Smooth muscle cell (in vitro differentiated cells): Measurements from ENCODE around the gene DOK3. TPM values are rescaled to one million over a fixed set of nuclear protein-coding genes. Genes with fewer than 3 reads are reported as not detected.

Experiments
- DNase-seq: peaks from one replicate; lab custom pipeline; 2025; ENCODE audit not compliant: unreplicated experiment; lab: John Stamatoyannopoulos, UW
- H2AFZ ChIP-seq: fragments of 200-600 bp; sonication (generic); 2 replicates; pipeline ENCODE4 v1.6.0; 2016; ENCODE audit warnings: antibody characterized with exemption, low read depth, mild to moderate bottlenecking
- H3F3A ChIP-seq: fragments of 200-600 bp; sonication (generic); 2 replicates; pipeline ENCODE4 v1.6.0; 2017; ENCODE audit warnings: antibody characterized with exemption, low read depth
- H3K27ac ChIP-seq: fragments of 200-600 bp; sonication (generic); 2 replicates; pipeline ENCODE4 v1.5.1; 2016; ENCODE audit warnings: low read depth, mild to moderate bottlenecking
- H3K27me3 ChIP-seq: fragments of 200-600 bp; sonication (generic); 2 replicates; pipeline ENCODE4 v1.6.1; 2016; ENCODE audit warnings: low read depth, mild to moderate bottlenecking
- H3K36me3 ChIP-seq: fragments of 200-600 bp; sonication (generic); 2 replicates; pipeline ENCODE4 v1.5.1; 2016; ENCODE audit warnings: low read depth
- H3K4me1 ChIP-seq: fragments of 200-600 bp; sonication (generic); 2 replicates; pipeline ENCODE4 v1.5.1; 2016; ENCODE audit warnings: low read depth
- H3K4me2 ChIP-seq: fragments of 200-600 bp; sonication (generic); 2 replicates; pipeline ENCODE4 v1.6.0; 2016; ENCODE audit warnings: mild to moderate bottlenecking
- H3K4me3 ChIP-seq: fragments of 200-600 bp; sonication (generic); 2 replicates; pipeline ENCODE4 v1.5.1; 2016; ENCODE audit warnings: mild to moderate bottlenecking
- H3K79me2 ChIP-seq: fragments of 200-600 bp; sonication (generic); 2 replicates; pipeline ENCODE4 v1.6.0; 2016; ENCODE audit warnings: low read depth, mild to moderate bottlenecking
- H3K9ac ChIP-seq: fragments of 200-600 bp; sonication (generic); 2 replicates; pipeline ENCODE4 v1.6.0; 2016; ENCODE audit warnings: low read depth
- H3K9me3 ChIP-seq: fragments of 200-600 bp; sonication (generic); replicated peaks from 2 replicates; pipeline ENCODE4 v1.5.1; 2016; ENCODE audit warnings: low read depth
- H4K20me1 ChIP-seq: fragments of 200-600 bp; sonication (generic); 2 replicates; pipeline ENCODE4 v1.6.0; 2016; ENCODE audit warnings: low read depth
- CTCF ChIP-seq: fragments of 200-600 bp; sonication (generic); IDR thresholded peaks from 2 replicates; pipeline ENCODE4 v1.5.1; 2017; ENCODE audit warnings: borderline replicate concordance, mild to moderate bottlenecking, antibody characterized with exemption; ENCODE audit not compliant: insufficient read depth, poor library complexity, severe bottlenecking
- WGBS: methylation state at CpG from one replicate; pipeline ENCODE4 v1.1.7; 2016; ENCODE audit warnings: low lambda C conversion rate; 5-methylcytosine and 5-hydroxymethylcytosine counted together
- polyA plus RNA-seq: library from polyadenylated mRNA; unstranded; fragments of >200 nt; fragmentation: Nextera tagmentation; extraction: Ambion mirVana; gene quantifications from 2 replicates; pipeline ENCODE4 v1.2.1, GENCODE V29; 2016
- total RNA-seq: library from RNA; depleted of rRNA; stranded (reverse); fragments of >200 nt; gene quantifications from 2 replicates; pipeline ENCODE4 v1.2.3, GENCODE V29; 2014

DOK3 gene
- total and polyA plus RNA-seq, 2 experiments from 2014 or later = 0.58 to 1.4 TPM

- no peaks in the 10 kb centered on the region for H3K27me3 ChIP-seq
- H3K9ac ChIP-seq = no peak overlapping the region
- WGBS = 95% methylated on average over 25 of the region's 28 CpGs
- DNase-seq = no peak
- peaks cover 95% of the 10 kb centered on the region for H4K20me1 ChIP-seq
- no peak overlapping the region for H2AFZ ChIP-seq
- peaks cover 12% of the 10 kb centered on the region for H3K4me1 ChIP-seq
- no peak for TF ChIP-seq CTCF
- H3K9me3 ChIP-seq = no peaks in the 10 kb centered on the region
- peaks cover 4% of the 10 kb centered on the region for H3K79me2 ChIP-seq
- H3F3A ChIP-seq = peaks cover 43% of the 10 kb centered on the region
- H3K36me3 ChIP-seq = no peaks in the 10 kb centered on the region
- no peak overlapping the region for H3K4me3 ChIP-seq
- no peak overlapping the region for H3K27ac ChIP-seq
- H3K4me2 ChIP-seq = no peak overlapping the region
Measured at GRCh38 chr5:177459819-177460628, 49.6 kb downstream of the DOK3 start.

- Histone ChIP-seq H4K20me1 (peaks cover 92% of the 10 kb centered on the region), H3K4me2 (no peak overlapping the region), H3K9me3 (no peaks in the 10 kb centered on the region), H3K4me1 (peaks cover 12% of the 10 kb centered on the region), H3K9ac (no peak overlapping the region), H3K27me3 (no peaks in the 10 kb centered on the region), H3K4me3 (no peak overlapping the region), H3K79me2 (peaks cover 4% of the 10 kb centered on the region), H3K36me3 (no peaks in the 10 kb centered on the region), H3K27ac (no peak overlapping the region), H2AFZ (no peak overlapping the region), H3F3A (peaks cover 45% of the 10 kb centered on the region)
- TF ChIP-seq CTCF = no peak
- no peak for DNase-seq
- 87% methylated on average over 3 of the region's 11 CpGs for WGBS
Measured at GRCh38 chr5:177459357-177459756, 50.3 kb downstream of the DOK3 start.

GRCh38 chr5:177458912-177459350, 50.7 kb downstream of the DOK3 start:
- no peak overlapping the region for H2AFZ ChIP-seq
- H3K4me2 ChIP-seq = no peak overlapping the region
- H3K27me3 ChIP-seq = no peaks in the 10 kb centered on the region
- peaks cover 15% of the 10 kb centered on the region for H3K4me1 ChIP-seq
- peak overlapping the region; percentile 87 for H3K27ac ChIP-seq
- peaks cover 87% of the 10 kb centered on the region for H4K20me1 ChIP-seq
- TF ChIP-seq CTCF = no peak
- H3K79me2 ChIP-seq = peaks cover 3% of the 10 kb centered on the region
- WGBS = 87% methylated on average over 13 of the region's 14 CpGs
- no peak overlapping the region for H3K4me3 ChIP-seq
- peaks cover 45% of the 10 kb centered on the region for H3F3A ChIP-seq
- H3K9ac ChIP-seq = no peak overlapping the region
- H3K36me3 ChIP-seq = no peaks in the 10 kb centered on the region
- no peaks in the 10 kb centered on the region for H3K9me3 ChIP-seq
- DNase-seq = no peak
